HG03565 (cell line): ENCODE results near the gene NKX2-2.
A peak's percentile ranks its signal among the peaks of the same experiment; 100 is the strongest.

Experiments used
- ATAC-seq: cut with Tn5 transposase; IDR thresholded peaks from one replicate; pipeline ENCODE4 v1.9.1; 2021; ENCODE audit warnings: mild to moderate bottlenecking, moderate library complexity; ENCODE audit not compliant: unreplicated experiment

NKX2-2 gene

DNA sequence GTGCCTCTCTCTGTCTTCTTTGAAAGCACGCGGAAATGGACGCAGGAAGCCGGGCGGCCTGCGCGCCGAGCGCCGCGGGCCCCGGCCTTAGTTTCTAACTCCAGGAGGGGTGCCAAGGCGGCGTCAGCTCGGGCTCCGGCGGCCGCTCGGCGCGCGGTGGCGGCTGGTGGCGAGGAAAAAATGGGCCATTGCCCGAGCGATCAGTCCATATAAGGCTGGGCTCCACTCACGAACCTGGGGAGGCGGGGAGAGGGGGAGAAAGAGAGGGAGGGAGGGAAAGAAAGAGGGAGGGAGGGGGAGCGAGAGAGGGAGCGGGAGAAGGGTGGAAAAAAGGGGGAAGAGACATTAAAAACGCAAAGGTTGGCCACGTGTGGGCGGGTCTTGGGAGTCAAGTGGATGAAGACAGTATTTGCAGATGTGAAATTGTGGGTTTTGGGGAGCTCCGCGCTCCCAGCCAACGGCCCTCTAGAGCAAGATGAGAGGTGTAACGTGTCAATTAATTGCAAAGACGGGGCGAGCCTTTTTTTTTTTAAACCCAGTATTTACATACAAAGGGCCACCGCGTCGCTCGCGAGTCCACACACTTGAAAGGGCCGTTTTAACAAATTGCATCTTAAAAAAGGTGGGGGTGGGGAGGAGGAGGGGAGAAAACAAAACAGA lies at the start of gene NKX2-2:
Gene NKX2-2 (minus strand): TSS at position 184 of the 660 bp plus-strand sequence. CDS start 395 bp downstream, outside the sequence.
- no peak for ATAC-seq

DNA sequence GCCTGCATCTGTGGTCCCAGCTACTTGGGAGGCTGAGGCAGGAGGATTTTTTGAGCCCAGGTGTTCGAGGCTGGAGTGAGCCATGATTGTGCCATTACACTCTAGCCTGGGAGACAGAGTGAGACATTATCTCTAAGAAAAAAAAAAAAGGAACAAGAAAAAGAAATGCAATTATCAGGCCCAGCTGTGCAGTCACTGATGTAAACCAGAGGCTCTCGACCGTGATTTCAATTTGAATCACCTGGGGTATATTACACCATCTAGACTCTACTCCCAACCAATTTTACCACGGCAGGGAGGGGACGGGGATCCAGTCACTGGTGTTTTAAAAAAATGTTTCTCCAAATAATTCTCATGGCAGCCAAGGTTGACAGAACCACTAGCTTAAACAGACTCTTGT lies 48.8 kb upstream of the NKX2-2 start:
- ATAC-seq: no peak

DNA sequence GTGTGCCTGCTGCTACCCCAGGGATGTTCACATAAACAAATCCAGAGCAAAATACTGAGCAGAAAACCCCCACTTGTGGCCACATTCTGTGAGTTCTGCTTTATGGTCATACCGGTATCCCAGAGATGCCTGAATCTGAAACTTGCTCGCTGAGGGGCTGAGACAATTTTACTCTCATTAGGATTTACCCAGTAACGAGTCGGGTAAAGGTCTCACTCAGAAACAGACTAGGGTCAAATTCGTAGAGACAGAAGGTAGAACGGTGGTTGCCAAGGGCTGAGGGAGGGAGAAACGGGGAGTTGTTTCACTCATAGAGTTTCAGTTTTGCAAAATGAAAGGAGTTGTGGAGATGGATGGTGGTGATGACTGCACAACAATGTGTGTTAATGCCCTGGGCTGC lies 45.4 kb upstream of the NKX2-2 start:
- peak; percentile 74 for ATAC-seq

DNA sequence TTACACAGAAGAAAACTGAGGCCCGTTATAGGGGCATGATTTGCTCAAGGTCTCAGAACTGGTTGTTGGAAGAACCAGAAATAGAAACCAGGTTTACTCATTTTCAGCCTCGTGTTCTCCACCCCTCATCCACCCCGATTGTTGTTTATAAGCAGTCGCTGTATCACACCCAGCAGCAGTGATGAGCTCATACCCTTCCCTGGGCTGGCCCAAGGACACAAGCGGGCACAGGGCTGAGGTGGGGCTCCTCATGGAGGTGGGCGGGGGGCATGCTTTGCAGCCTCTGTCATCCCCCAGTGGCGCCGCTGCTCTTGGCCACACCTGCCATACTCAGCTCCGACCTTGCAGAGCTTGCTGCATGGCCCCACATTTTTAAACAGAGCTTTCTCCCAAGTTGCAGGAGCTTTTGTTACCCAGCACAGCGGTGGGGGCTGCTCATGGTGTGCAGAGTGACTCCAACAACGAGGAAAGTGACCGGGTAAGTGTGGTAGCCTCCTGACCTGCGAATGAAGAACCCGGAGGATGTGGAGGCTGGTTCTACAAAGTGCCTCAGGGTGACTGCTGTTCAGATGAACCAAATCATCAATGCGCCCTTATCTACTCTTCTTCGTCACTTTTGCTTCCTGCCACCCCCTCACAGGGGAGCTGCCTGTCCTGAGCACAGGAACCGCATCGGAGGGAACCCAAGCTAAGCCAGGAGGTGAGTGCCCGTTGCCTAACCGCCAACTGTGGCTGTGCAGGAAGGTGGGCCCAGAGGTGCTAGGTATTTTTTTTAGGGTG lies 43.6 kb upstream of the NKX2-2 start:
- no peak for ATAC-seq

DNA sequence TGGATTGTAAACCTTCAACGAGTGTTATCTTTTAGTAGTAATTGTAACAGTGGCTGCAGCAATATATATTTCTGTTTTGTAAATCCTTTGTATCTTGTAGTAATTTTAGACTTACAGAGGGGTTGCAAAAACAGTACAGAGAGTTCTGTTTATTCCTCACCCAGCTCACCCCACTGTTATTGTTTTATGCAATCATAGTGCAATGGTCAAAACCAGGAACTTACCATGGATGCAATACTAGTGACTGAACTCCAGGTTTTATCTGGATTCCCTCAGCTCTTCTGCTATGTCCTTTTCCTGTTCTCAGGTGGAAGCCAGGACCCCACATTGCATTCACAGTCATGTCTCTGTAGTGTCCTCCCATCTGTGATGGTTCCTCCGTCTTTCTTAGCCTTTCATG lies 42.5 kb upstream of the NKX2-2 start:
- ATAC-seq: no peak

DNA sequence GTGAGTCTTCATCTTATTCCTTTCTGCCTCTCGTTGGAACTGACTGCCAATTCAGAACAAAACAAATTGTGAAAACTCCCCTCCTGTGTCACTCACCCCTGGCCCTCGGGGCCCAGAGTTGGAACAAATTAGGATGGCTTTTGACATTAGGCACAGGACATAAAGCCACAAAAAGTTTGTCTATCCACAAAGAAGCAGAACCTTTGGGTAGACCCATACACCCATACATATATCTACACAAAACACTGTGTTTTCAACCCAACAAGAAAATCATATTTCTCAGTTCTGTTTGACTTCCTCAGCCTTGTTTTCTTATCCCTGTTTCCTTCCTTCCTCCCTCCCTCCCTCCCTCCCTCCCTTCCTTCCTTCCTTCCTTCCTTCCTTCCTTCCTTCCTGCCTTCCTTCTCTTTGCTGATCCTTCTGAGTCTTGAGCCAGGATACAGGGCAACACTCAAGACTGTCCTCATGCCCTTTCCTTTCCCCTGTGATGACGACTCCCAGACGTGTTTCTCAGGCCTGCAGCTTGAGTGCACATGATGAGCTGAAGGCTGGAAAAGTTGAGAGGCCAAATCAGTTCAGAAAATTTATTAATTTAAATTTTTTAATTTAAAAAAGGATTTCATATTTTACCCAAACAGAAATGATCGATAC lies 41.7 kb upstream of the NKX2-2 start:
- ATAC-seq: no peak

DNA sequence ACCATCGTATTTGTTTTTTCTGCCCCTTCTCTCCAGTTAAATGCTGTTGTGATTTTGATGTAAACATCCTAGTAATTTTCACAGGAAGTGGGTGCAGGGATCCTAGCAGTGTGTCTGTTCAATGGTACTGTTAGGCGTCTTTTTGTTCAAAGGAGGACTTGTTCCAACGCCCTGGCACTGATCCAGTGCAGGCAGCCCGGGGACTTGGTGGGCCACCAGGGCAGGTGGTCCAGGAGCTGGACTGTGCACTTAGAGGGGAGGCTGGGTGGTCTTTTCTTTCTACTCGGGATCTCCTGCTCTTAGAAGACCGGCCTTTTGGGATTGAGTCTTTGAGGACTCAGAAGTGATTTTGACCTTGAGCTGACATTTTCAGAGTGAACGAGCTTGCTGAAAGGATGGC lies 41.1 kb upstream of the NKX2-2 start:
- no peak for ATAC-seq

DNA sequence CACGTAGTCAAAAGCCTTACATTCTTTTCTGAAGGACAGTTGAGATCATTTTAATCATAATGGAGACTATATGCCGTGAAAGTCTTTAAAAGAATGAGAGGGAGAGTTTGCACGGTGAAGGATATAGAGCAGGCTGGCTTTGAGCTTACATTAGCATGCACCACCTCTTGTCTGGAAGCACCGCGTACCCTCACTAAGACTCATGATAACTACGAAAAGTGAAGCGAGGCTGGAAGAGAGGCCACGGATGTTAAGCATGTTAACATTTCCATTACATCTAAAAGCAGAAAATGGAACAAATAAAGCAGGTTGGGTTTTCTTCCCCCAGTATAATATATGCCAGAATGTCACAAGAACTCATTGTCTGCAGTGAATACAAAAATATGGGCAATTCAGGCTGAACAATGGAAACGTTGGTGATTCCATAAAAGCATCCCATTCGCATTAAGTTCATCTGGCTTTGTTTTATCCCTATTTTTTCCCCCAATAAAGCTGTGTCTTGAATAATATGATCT lies 40.6 kb upstream of the NKX2-2 start:
- no peak for ATAC-seq

DNA sequence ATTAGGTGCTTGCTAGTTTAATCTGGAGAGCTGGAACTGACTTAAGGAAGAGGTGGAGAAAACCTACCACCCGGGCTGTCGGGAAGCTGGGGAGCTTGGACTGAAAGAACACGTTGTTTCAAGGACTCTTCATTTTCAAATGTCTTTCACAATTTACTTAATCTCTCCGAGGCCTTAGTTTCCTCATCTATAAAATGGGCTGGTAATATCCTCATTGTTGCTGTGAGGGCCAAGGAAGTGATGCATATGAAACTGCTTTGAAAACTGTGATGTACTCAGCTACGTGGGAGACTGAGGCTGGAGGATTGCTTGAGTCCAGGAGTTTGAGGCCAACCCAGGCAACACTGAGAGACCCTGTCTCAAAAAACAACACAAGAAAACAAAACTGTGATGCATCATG lies 36.7 kb upstream of the NKX2-2 start:
- ATAC-seq: no peak

DNA sequence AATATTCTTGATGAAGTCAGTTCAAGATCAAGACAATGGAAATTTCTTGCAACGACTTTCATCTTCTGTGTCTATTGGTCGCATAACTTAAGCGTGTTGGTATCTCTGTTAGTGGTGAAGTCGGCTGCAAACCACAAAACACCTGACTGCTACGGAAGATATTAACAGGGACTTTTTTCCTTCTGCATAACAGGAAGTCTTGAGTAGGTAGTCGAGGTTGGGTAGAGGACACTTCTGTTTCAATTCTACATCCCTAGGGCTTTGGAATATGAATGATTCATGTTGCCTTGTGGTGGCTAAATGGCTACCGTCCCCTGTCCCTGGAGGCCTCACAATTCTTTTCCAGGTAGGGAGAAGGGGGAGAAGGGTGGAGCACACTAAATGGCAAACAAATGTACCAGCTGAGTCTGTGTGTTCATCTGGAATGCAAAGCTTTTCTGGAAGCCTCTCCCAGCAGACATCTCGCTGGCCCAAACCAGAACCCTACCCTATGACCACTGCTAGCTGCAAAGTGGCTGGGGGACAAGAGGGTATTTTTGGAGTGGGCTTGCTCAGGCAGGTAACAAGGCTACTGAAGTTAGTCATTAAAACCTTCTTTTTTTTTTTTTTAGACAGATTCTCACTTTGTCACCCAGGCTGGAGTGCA lies 34.6 kb upstream of the NKX2-2 start:
- peak; percentile 87 for ATAC-seq

DNA sequence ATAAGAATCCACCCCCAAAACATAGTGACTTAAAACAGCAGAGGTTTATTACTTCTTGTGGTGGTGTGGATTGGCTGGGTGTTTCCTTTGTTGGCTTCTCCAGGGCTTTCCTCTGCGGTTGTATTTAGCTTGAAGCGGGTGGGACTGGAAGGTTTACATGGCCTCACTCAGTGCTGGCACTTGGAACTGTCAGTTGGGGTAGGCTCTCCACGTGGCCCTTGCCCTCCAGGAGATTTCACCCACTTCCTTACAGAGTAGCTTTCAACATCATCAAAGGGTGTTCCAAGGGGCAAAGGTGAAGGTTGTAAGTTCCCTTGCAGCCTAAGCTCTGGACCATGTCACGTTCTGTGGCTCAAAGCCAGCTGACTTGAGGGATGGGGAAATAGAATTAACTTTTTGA lies 32.5 kb upstream of the NKX2-2 start:
- ATAC-seq: no peak

DNA sequence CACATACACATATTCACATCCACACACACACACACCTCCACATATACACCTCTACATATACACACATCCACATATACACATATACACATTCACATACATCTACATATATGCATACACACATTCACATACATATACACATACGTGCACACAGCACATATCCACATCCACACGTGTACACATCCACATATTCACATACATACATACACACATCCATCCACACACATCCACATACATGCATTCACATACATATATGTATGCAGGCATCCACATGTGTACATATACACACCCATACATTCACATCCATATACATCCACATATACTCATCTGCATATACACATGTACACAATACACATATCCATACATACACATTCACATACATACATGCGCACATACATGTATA lies 25.6 kb upstream of the NKX2-2 start:
- no peak for ATAC-seq

DNA sequence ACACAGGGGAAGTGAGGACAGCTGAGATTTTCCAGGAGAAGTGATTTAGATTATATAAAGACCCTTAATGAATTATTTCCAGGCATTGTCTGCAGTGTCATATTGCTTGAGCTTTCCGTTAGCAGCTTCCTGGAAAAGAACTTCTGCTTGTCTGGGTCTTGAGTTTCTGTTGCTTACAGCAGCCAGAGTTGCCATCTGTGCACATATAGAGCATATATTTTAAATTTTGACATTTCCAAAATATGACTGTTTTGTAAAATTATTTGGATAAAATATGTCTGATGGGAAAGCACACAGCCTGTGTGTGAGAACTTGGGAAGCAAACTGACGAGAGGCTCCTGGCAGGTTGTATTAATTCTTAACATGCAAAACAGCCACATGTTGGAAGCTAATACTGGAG lies 21.0 kb upstream of the NKX2-2 start:
- ATAC-seq: no peak

DNA sequence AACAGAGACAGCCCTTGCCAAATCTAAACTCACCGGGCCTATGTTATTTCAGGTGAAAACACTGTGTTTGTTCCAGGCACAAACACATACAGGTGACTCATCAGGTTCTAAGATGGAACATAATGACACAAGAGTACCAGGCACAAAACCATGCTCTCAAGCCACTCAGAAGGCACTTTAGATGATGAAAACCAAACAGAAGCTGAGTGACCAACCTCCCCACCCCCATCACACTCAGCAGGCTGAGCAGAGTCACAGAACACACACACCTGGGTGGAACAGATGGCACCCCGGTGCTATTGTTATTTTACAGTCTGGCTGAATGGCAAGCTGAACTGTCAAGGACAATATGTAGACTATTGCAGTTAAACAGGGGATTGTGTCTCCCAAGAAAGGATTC lies 20.6 kb upstream of the NKX2-2 start:
- no peak for ATAC-seq

DNA sequence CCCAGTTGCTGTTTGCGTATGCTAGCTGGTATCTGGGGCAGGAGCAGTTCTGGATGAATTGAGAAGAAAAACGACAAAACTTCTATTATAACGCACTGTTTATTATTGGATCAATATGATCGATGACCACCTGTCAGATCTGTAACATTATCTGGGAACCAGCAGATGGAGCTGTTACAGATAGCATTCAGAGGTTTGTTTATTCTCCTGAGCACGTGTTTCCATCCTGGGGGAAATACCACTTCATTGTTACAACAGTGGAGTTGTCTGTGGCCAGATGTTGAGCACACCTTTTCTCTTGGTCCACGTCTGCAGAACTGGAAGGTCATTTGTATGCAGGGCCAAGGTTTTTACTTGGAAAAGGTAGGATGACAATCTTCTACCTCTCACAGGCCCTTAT lies 16.0 kb upstream of the NKX2-2 start:
- ATAC-seq: no peak

DNA sequence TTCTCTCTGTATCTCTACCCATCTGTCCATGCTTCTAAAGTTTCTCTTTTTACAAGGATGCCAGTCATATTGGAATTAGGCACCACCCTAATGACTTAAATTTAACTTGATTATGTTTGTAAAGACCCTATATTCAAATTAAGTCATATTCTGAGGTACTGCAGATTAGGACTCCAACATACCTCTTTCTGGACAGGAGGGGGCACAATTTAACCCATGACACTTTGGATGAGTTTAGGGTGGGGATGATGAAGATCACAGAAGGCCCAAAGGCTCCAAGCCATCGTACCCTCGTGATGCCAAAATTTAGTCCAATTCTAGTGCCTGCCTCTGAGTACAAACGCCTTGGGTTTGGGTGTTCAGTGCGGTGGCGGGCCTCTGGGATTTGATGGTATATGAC lies 15.0 kb upstream of the NKX2-2 start:
- no peak for ATAC-seq

DNA sequence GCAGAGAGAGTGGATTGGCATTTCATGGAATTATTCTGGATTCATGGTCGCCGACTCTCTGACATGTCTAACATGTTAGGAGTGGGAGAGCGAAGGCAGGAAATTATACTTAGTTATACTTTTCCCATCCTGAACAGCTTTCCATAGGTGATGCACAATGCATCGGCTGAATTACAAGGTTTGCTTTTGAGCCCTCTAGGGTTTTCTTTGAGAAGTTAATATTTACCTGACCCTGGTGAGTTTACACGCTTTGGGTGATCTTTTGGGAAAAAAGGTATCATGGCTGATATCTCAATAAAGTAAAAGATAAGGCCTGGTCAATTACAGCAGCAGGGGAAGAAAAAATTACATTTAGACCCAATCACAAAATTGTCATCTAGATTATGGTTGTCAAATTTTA lies 14.0 kb upstream of the NKX2-2 start:
- ATAC-seq: no peak

DNA sequence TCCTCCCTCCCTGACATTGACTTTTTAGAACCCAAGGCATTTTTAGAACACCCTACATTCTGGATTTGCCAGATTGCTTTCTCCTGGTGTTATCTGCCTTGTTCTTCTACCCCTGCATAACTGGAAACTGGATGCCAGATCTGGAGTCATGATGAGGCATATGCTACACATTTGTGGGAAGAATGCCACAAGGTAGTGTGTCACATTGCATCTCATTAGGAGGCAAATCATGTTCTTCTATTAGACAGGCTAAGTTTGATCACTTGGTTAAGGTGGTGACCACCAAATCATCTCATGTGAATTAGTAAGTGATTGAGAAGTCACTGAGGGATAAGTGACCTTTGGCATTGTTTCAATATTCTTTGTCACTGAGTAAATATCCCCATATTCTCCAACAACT lies 12.9 kb upstream of the NKX2-2 start:
- ATAC-seq: no peak

DNA sequence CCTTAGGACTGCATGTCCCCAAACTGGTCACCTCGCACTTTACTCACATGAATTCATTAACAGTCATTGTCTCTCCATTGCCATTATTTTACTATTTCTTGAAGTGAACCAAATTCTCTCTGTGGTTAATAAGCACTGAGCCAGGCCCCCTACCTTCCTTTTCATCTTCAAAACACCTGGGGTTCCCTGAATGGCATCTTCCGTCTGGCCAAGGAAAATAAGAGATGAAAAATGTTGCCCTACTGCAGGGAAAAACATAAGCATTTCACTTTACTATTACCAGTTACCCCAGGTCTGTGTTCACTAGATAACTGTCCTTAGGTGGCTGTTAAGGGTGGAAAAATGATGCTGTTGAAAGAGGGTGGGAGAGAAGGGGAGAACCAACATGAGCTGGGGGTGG lies 10.0 kb upstream of the NKX2-2 start:
- no peak for ATAC-seq

DNA sequence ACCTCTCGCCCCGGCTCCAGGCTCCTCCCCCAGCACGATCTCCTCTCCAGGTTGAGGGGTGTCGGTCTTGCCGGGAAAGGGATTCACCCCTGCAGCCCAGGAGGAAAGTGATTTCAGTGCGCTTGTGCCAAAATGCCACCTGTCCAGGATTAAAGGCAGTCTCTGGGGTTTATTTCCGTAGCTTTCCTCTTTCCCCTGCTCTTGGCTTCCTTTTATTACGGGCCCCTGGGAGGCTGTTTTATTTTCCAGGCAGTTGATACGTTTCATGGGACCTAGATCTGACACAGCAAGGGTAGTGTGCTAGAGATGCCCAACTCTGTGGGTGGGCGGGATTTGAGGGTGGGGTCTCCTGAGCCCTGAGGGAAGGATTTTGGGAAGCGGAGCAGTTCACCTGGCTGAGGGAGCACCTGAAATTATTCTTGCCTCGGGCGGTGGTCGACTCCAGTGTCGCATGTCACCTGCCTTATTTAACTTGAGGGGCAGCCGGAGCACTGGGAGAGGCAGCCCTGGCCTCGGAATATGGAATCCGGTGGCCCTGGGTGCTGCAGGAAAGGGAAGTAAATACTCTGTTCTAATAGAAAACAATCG lies 9.5 kb upstream of the NKX2-2 start:
- no peak for ATAC-seq
